Stimulated activated CD8-positive, alpha-beta memory T cell treated with anti-CD3 and anti-CD28 coated beads, Interleukin-12 subunit alpha, Interleukin-12 subunit beta, amount 100 ng/mL, for 1 hour (primary cell): ENCODE results near the gene C1QTNF12.
A peak's percentile ranks its signal among the peaks of the same experiment; 100 is the strongest.

ENCODE experiments used
- DNase-seq: peaks from one replicate; pipeline ENCODE4 v3.0.0-alpha.2; 2020; ENCODE audit warnings: low read depth

C1QTNF12 gene

GRCh38 chr1:1246577-1247340, at the start of gene C1QTNF12:
Gene C1QTNF12, minus strand, starts transcription at chr1:1246722. Its CDS starts 32 bp downstream, at chr1:1246690.
- DNase-seq: no peak

- DNase-seq: no peak
Observed at GRCh38 chr1:1295154-1295923, 48.8 kb upstream of the C1QTNF12 start.

- DNase-seq: no peak
Observed at GRCh38 chr1:1294250-1294890, 47.8 kb upstream of the C1QTNF12 start.

- no peak for DNase-seq
Observed at GRCh38 chr1:1293263-1294249, 47.0 kb upstream of the C1QTNF12 start.

- DNase-seq: no peak
Observed at GRCh38 chr1:1292851-1293250, 46.3 kb upstream of the C1QTNF12 start.

DNA sequence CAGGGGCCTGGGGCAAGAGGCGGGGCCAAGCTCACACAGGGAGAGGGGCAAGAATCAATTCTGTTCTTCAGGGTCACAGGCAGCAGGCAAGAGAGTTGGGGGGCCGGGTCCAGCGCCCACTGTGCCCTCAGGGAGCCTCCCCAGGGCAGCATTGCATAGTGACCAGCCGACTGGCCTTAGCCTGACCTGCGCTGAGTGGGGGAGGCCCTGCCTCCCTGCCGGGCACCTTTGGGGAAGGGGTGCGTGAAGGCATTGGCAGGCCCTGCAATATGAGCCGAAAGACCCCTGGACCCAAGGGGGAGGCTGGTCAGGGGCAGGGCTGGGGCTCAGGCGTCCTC, 45.9 kb upstream of the C1QTNF12 start:
- DNase-seq: no peak

DNA sequence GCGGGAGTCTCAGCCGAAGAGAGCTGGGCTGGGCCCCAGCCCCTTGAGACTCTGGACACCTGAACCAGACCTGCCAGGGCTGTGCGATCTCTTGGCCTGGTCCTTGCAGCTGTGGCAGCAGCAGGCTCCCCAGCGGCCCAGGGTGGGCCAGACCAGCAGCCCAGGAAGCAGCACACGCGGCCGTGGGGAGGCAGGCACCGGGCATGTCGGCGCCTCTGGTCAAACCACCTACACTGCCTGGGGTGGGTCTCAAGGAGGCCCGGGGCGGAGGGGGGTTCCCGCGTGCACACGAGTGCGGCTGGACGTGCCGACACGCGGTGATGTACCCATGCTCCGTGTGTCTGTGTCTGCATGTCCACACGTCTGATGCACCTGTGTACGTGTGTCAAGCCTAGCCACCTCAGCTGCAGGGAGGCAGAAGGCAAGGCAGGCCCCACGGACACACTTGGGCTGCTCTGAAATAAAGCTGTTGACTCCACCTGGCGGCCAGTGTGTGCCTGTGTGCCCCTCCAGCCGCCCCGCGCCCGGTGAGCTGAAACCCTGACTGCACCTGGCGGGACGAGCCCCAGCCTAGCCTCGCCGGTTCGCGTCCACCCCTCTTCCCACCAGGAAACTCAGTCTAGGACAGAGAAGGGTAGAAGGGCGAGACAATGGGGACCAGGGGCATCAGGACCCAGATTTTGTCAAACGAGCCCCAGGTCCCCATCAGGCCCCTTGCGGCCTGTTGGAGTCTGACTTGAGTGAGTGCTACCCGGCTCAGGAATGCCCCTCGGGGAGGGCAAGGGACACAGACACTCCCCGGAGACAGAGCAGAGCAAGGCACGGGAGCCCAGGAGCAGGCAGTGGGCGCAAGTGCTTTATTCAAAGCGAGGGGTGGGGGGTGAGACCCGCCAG, 45.3 kb upstream of the C1QTNF12 start:
- peak; percentile 33 for DNase-seq

DNA sequence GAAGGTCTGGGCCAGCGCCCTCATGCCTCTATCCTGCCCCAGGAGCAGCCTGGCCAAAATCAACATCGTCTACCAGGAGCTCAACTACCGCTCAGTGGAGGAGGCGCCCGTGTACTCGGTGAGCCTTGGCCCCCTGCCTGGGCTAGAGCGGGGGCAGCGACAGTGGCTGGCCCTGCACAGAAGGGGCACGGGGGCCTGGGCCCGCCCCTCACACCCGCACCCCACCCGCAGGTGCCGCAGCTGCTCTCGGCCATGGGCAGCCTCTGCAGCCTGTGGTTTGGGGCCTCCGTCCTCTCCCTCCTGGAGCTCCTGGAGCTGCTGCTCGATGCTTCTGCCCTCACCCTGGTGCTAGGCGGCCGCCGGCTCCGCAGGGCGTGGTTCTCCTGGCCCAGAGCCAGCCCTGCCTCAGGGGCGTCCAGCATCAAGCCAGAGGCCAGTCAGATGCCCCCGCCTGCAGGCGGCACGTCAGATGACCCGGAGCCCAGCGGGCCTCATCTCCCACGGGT, 44.6 kb upstream of the C1QTNF12 start:
- no peak for DNase-seq

DNA sequence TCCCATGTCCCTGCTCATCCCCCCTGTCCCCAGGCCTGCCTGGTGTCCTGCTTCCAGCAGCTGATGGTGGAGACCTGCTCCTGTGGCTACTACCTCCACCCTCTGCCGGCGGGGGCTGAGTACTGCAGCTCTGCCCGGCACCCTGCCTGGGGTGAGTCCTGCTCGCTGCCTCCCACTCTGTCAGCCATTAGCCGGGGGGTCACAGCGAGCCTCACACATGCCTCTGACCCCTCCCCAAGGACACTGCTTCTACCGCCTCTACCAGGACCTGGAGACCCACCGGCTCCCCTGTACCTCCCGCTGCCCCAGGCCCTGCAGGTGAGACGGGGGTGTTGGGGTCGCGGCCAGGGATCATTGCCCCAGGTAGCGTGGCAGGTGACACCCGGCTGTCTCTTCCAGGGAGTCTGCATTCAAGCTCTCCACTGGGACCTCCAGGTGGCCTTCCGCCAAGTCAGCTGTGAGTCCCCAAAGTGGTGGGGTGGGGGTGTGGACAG, 43.8 kb upstream of the C1QTNF12 start:
- DNase-seq: peak; percentile 27

DNA sequence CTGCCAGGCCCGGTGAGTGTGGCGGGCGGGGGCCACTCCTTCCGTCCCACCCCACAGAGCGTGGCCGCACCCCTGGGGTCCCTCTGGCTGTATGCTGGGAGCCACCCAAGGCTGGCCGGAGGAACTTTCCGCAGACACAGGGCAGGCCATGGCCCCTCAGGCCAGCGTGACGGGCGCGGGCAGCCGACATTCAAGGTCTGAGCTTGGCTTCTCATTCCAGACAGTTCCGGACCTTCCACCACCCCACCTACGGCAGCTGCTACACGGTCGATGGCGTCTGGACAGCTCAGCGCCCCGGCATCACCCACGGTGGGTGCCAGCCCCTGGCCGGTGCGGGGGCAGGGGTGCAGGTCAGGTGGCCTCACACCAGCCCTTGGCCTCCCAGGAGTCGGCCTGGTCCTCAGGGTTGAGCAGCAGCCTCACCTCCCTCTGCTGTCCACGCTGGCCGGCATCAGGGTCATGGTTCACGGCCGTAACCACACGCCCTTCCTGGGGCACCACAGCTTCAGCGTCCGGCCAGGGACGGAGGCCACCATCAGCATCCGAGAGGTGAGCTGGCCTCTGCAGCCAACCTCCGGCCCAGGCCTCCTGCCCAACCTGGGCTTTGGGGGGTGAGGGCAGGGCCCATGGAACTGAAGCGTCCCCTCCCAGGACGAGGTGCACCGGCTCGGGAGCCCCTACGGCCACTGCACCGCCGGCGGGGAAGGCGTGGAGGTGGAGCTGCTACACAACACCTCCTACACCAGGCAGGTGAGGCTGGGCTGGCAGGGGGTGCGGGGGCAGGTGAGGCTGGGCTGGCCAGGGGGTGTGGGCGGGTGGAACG, 41.0 kb upstream of the C1QTNF12 start:
- DNase-seq: no peak

GRCh38 chr1:1286313-1287261, 40.1 kb upstream of the C1QTNF12 start:
- DNase-seq: no peak

DNA sequence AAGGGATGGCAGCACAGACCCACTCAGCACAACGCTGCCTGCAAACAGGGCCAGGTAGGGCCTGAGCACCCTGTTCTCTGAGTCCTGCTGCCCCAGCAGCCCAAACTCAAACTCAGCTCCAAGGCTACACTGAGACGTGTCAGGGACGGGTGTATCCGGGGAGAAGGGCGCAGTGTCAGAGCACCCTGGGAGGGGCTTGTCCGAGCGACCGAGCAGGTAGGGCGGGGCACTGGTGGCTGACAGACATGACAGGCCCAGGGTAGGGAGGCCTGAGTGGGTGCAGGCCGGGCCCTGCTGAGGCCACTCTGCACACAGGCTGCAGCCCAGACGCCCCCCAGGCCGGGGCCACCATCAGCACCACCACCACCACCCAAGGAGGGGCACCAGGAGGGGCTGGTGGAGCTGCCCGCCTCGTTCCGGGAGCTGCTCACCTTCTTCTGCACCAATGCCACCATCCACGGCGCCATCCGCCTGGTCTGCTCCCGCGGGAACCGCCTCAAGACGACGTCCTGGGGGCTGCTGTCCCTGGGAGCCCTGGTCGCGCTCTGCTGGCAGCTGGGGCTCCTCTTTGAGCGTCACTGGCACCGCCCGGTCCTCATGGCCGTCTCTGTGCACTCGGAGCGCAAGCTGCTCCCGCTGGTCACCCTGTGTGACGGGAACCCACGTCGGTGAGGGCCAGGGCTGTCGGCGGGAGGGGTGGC, 39.2 kb upstream of the C1QTNF12 start:
- DNase-seq: no peak

- DNase-seq: no peak
Observed at GRCh38 chr1:1285102-1285571, 38.6 kb upstream of the C1QTNF12 start.

DNA sequence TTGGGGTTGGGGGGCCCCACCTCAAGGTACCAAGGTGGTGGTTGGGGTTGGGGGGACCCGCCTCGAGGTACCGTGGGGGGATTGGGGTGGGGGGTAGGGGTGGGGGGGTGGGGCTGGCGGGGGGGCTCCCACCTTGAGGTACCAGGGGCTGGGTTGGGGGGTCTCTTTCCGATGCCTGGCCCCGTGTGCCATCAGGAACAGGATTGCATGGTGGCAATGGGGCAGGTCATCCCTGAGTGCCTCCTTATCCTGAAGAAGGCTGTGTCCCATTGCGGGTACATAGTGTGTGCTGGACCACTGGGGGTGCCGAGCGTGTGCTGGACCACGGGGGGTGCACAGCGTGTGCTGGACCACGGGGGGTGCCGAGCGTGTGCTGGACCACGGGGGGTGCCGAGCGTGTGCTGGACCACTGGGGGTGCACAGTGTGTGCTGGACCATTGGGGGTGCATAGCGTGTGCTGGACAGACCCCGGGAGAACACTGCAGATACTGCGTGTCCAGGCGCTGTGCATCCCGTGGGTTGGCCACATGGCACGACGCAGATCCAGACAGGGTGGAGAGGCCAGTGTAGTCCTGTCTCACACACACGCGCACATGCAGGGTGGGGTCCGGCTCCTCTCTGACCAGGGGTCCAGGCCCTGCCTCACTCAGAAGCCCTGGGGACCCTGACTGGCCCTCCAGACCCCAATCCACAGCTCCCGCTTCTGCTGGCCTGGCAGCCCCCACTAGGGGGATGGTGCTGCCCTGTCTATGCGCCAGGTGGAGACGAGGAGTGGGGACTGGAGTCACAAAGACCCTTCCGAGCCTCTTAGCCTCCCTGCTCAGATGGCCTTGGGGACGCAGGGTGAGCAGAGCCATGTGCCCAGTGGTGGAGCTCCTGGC, 37.9 kb upstream of the C1QTNF12 start:
- DNase-seq: no peak

- no peak for DNase-seq
Observed at GRCh38 chr1:1283821-1284220, 37.3 kb upstream of the C1QTNF12 start.

DNA sequence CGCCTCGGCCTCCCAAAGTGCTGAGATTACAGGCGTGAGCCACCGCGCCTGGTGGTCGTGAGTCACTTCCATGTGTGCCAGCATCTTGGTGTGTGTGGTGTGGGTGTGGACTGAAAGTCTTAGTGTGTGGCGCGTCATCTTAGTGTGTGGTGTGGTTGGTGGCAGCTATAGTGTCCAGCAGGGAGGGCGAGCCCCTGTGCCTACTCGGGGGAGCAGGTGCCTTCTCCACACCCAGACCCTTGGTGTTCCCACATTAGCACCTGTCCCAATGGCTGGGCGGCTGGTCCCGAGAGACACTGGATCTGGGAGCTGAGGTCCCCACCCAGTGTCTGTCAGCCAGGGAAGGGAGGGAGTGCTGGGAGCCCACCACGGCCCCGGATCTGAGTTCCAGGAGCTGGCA, 36.5 kb upstream of the C1QTNF12 start:
- DNase-seq: no peak
